Activated T-cell treated with anti-CD3 and anti-CD28 coated beads, Interleukin-2, amount 50 U/mL, for 72 hours (primary cell): ENCODE measurements around the gene GARIN5B. TPM values are rescaled to one million over a fixed set of nuclear protein-coding genes. Genes with fewer than 3 reads are reported as not detected.
"Not testable (repeated sequence)": the region's sequence is repeated elsewhere in the genome, so short reads cannot be mapped to it uniquely, and the experiment has no call there.

Experiments
- ATAC-seq, 2 donors: fragments of 150-1000 bp; cut with Tn5 transposase; replicated peaks in 1 of 2; 2 replicates each; pipeline ENCODE4 v1.10.0; 2021; ENCODE audit warnings: moderate library complexity in 2 of 2, mild to moderate bottlenecking in 1 of 2
- DNase-seq, 2 donors: peaks; one replicate each; pipeline ENCODE4 v3.0.0; 2021 to 2022; ENCODE audit warnings: mixed read lengths in 1 of 2
- H3K27ac Mint-ChIP-seq: one replicate; pipeline ENCODE4 v1.8.0; 2022; ENCODE audit warnings: mild to moderate bottlenecking, moderate library complexity, mixed read lengths
- H3K27me3 Mint-ChIP-seq: one replicate; pipeline ENCODE4 v1.8.0; 2022; ENCODE audit warnings: low read depth, mixed read lengths
- H3K36me3 Mint-ChIP-seq, 2 donors: one replicate each; pipeline ENCODE4 v1.8.0; 2022; ENCODE audit warnings: mixed read lengths in 2 of 2, mild to moderate bottlenecking in 1 of 2; ENCODE audit not compliant: insufficient read depth in 2 of 2
- H3K4me1 Mint-ChIP-seq: one replicate; pipeline ENCODE4 v1.8.0; 2022; ENCODE audit warnings: low read depth, mixed read lengths
- H3K4me3 Mint-ChIP-seq, 2 donors: one replicate each; pipeline ENCODE4 v1.8.0; 2022; ENCODE audit warnings: mild to moderate bottlenecking in 2 of 2, mixed read lengths in 2 of 2, moderate library complexity in 2 of 2
- H3K9me3 Mint-ChIP-seq, 2 donors: one replicate each; pipeline ENCODE4 v1.8.0; 2022; ENCODE audit warnings: mixed read lengths in 2 of 2
- total RNA-seq, 2 donors: library from RNA; stranded (reverse); gene quantifications; one replicate each; pipeline ENCODE4 v1.2.3, GENCODE V29; 2022

The GARIN5B gene
- total RNA-seq, 2 donors from 2014 or later, result 0.07 TPM; not detected in 1

DNA sequence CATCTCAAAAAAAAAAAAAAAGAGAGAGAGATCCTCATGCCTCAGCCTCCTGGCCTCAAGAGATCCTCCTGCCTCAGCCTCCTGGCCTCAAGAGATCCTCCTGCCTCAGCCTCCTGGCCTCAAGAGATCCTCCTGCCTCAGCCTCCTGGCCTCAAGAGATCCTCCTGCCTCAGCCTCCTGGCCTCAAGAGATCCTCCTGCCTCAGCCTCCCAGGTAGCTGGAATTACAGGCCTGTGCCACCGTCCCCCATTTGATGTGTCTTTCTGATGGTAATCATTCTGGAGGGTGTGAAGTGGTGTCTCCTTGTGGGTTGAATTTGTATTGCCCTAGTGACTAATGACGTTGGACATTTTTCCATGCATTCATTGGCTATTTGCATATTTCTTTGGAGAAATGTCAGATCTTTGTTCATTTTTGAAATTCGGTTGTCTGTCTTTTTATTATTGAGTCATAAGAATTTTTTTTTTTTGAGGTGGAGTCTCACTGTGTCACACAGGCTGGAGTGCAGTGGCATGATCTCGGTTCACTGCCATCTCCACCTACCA lies 34.2 kb downstream of the GARIN5B start:
- H3K4me3 Mint-ChIP-seq, H3K27me3 Mint-ChIP-seq, H3K4me1 Mint-ChIP-seq, H3K27ac Mint-ChIP-seq, H3K9me3 Mint-ChIP-seq, H3K36me3 Mint-ChIP-seq, DNase-seq, ATAC-seq: not testable (repeated sequence)

GRCh38 chr19:55325172-55325571 lies 37.9 kb downstream of the GARIN5B start, which contains the start of gene TMEM150B:
Gene TMEM150B (minus strand): TSS chr19:55325341. CDS start chr19:55321036, 4,305 bp downstream.
- ATAC-seq, result no peak
- no peak within 1 kb of the TSS for H3K27ac Mint-ChIP-seq
- peaks cover 21% of the 10 kb centered on the region for H3K27me3 Mint-ChIP-seq
- no peaks in the 10 kb centered on the region for H3K9me3 Mint-ChIP-seq
- no peak within 1 kb of the TSS for H3K4me3 Mint-ChIP-seq
- DNase-seq, result no peak
- H3K36me3 Mint-ChIP-seq, result no peaks in the 10 kb centered on the region
- H3K4me1 Mint-ChIP-seq, result no peaks in the 10 kb centered on the region

DNA sequence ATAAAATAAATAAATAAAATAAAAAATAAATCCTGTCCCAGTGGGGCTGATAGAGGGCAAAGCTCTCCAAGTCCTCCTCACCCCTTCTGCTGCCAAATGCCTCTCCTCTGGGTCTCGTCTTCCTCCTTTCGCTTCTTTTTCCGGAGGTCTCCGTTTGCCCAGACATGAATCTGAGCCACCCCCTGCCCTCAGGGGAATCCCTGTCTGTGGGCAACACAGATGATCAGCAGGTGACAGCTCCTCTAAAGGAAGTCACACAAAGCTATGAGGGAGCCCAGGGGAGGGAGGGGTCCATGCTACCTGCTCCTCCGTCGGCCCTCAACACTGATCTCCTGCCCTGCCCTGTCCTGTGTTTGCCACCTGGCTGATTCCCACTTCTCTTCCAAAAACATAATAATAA lies 38.4 kb downstream of the GARIN5B start:
- Mint-ChIP-seq H3K27ac (no peak overlapping the region), H3K4me1 (no peaks in the 10 kb centered on the region), H3K27me3 (peaks cover 21% of the 10 kb centered on the region), H3K36me3 (no peaks in the 10 kb centered on the region), H3K4me3 (no peak overlapping the region), H3K9me3 (no peaks in the 10 kb centered on the region)
- no peak for ATAC-seq
- no peak for DNase-seq

DNA sequence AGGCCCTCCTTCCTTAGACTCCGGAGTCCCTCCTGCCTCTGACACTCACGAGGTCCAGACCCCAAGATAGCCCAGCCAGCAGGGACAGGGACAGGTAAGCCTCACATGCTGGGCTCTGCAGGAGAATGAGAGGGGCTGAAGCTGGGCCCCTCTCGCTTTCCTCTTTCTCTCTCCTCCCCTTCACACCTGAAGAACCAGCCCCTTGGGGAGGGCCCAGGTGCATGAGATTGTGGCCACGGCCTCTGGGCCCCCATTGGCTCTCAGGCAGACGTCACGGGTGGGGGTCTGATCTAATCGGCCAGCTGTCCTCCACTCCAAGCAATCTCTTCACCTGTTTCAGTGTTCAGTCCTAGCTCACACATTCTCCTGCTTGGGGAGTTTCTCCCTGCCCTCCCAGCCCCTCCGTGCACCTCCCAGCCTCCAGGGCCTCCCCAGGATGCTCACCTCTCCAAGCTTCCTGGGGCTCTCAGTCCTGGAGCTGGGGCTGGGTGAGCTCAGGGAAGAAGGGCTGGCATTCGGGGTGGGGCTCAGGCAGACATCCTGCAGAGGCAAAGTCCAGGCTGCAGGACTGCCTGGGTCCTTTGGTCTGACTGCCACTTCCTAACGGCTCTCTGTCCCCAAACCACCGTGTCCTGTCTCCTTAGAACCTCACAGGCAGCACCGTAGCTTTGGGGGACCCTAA lies 40.7 kb downstream of the GARIN5B start:
- Mint-ChIP-seq H3K9me3 (no peaks in the 10 kb centered on the region), H3K4me3 (no peak overlapping the region), H3K27ac (no peak overlapping the region), H3K36me3 (no peaks in the 10 kb centered on the region), H3K27me3 (peaks cover 21% of the 10 kb centered on the region), H3K4me1 (no peaks in the 10 kb centered on the region)
- DNase-seq (no peak), ATAC-seq (no peak)

GRCh38 chr19:55321466-55322137 lies 41.5 kb downstream of the GARIN5B start:
- H3K27ac Mint-ChIP-seq, result no peak overlapping the region
- no peaks in the 10 kb centered on the region for H3K4me1 Mint-ChIP-seq
- no peak for DNase-seq

DNA sequence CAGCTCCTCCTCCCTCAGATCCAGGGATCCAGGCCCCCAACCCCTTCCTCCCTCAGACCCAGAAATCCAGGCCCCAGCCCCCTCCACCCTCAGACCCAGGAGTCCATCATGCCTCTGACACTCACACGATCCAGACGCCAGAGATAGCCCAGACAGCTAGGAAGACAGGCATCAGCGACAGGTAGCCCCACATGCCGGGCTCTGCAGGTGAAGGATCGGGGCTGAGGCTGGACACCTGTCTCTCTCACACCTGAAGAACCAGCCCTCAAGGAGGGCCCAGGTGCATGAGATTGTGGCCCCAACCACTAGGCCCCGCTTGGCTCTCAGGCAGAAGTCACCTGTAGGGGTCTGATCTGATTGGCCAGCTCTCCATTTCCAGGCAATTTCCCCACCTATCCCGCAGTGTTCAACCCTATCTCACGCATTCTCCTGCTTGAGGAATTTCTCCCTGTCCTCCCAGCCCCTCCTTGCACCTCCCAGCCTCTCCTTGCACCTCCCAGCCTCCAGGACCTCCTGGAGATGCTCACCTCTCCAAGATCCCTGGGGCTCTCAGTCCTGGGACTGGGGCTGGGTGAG lies 42.1 kb downstream of the GARIN5B start:
- no peaks in the 10 kb centered on the region for H3K4me1 Mint-ChIP-seq
- ATAC-seq (no peak), DNase-seq (no peak)
- no peaks in the 10 kb centered on the region for H3K36me3 Mint-ChIP-seq
- H3K27me3 Mint-ChIP-seq, result peaks cover 21% of the 10 kb centered on the region
- no peak overlapping the region for H3K4me3 Mint-ChIP-seq
- H3K27ac Mint-ChIP-seq, result no peak overlapping the region
- H3K9me3 Mint-ChIP-seq, result no peaks in the 10 kb centered on the region

More at GRCh38 chr19:55321466-55322137, 41.5 kb downstream of the GARIN5B start:
- ATAC-seq, result no peak
- H3K9me3 Mint-ChIP-seq, result no peaks in the 10 kb centered on the region
- H3K27me3 Mint-ChIP-seq, result peaks cover 21% of the 10 kb centered on the region
- H3K4me3 Mint-ChIP-seq, result no peak overlapping the region
- H3K36me3 Mint-ChIP-seq, result no peaks in the 10 kb centered on the region

GRCh38 chr19:55319785-55320184 lies 43.3 kb downstream of the GARIN5B start:
- Mint-ChIP-seq H3K36me3 (no peaks in the 10 kb centered on the region), H3K27me3 (peaks cover 17% of the 10 kb centered on the region), H3K4me3 (no peak overlapping the region), H3K9me3 (no peaks in the 10 kb centered on the region), H3K27ac (no peak overlapping the region), H3K4me1 (no peaks in the 10 kb centered on the region)
- DNase-seq (no peak), ATAC-seq (no peak)

- DNase-seq (no peak), ATAC-seq (no peak)
- Mint-ChIP-seq H3K9me3 (no peaks in the 10 kb centered on the region), H3K27ac (no peak overlapping the region), H3K4me3 (no peak overlapping the region), H3K4me1 (no peaks in the 10 kb centered on the region), H3K36me3 (no peaks in the 10 kb centered on the region), H3K27me3 (peaks cover 2% of the 10 kb centered on the region)
Observed at GRCh38 chr19:55316646-55317045, 46.4 kb downstream of the GARIN5B start.

GRCh38 chr19:55315956-55316525 lies 47.0 kb downstream of the GARIN5B start:
- no peaks in the 10 kb centered on the region for H3K36me3 Mint-ChIP-seq
- no peak for DNase-seq
- H3K27ac Mint-ChIP-seq, result no peak overlapping the region
- no peaks in the 10 kb centered on the region for H3K9me3 Mint-ChIP-seq
- ATAC-seq, result no peak
- H3K4me1 Mint-ChIP-seq, result no peaks in the 10 kb centered on the region
- no peak overlapping the region for H3K4me3 Mint-ChIP-seq
- no peaks in the 10 kb centered on the region for H3K27me3 Mint-ChIP-seq

GRCh38 chr19:55314396-55314795 lies 48.7 kb downstream of the GARIN5B start:
- H3K27ac Mint-ChIP-seq, result no peak overlapping the region
- ATAC-seq, result no peak

DNA sequence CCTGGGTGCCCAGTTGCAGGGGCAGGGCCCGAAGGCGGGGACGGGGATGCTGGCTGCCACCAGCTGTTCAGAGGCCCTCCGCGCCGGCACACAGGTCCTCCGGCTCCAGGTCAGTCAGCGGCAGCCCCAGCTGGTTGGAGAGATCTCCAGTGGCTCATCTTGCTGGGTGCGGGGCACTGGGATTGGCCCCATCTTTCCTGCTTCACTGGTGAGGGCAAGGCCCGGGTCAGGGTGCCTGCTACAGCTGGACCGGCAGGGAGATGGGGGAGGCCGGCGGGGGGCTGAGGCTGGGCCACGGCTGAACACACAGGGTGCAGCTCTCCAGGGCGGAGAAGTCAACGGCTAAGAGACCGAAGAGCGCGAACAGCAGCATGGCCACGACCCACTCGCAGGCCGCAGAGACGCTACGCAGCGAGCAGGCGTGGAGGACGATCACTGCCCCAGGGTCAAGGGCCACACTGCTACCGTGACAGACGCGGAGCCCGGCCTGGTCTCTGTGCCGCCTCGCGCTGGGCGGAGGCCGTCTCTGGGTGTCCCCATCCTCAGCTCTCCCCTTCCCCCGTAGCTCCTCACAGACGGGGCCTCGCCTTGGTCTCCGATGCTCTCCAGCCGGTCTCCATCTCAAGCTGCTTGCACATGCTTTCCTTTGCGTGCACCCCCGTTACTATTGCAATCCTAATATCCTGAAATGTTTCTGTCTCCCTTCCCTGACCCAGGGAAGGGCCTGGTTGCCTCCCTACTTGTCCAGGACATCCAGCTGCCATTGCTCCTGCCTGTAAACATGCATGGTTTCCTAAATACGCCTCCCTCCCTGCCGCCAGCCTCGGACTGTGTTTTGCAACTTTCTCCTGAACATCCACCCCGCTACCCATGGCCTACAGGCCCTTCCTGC lies 50.2 kb downstream of the GARIN5B start:
- no peak for ATAC-seq
- H3K36me3 Mint-ChIP-seq, result no peaks in the 10 kb centered on the region
- H3K9me3 Mint-ChIP-seq, result no peaks in the 10 kb centered on the region
- H3K4me1 Mint-ChIP-seq, result no peaks in the 10 kb centered on the region
- H3K27me3 Mint-ChIP-seq, result no peaks in the 10 kb centered on the region
- no peak overlapping the region for H3K27ac Mint-ChIP-seq
- no peak for DNase-seq
- peak overlapping the region in 1 of 2 donors; percentile 5 for H3K4me3 Mint-ChIP-seq

More at GRCh38 chr19:55314396-55314795, 48.7 kb downstream of the GARIN5B start:
- Mint-ChIP-seq H3K9me3 (no peaks in the 10 kb centered on the region), H3K27me3 (no peaks in the 10 kb centered on the region), H3K36me3 (no peaks in the 10 kb centered on the region), H3K4me3 (no peak overlapping the region), H3K4me1 (no peaks in the 10 kb centered on the region)
- DNase-seq, result no peak

- Mint-ChIP-seq H3K36me3 (no peaks in the 10 kb centered on the region), H3K4me1 (no peaks in the 10 kb centered on the region), H3K27ac (no peak overlapping the region), H3K4me3 (no peak overlapping the region), H3K27me3 (no peaks in the 10 kb centered on the region), H3K9me3 (no peaks in the 10 kb centered on the region)
- DNase-seq (no peak), ATAC-seq (no peak)
Observed at GRCh38 chr19:55311797-55312196, 51.3 kb downstream of the GARIN5B start.
